T follicular helper cell (primary cell): ENCODE results near the gene APBA2.
"Not testable (repeated sequence)": the region's sequence is repeated elsewhere in the genome, so short reads cannot be mapped to it uniquely, and the experiment has no call there.

Source experiments
- DNase-seq: peaks from one replicate; pipeline ENCODE4 v3.0.0-alpha.2; 2020; ENCODE audit warnings: low read depth

The APBA2 gene

GRCh38 chr15:29167122-29167521, 281.3 kb downstream of the APBA2 start:
- not testable (repeated sequence) for DNase-seq
